Embryonic facial prominence (tissue), 1 donor: ENCODE measurements around the gene EIF4EBP2.

Experiments used
- DNase-seq: peaks from one replicate; pipeline ENCODE4 v3.0.0-alpha.2; 2016; ENCODE audit errors: extremely low spot score

Gene EIF4EBP2

GRCh38 chr10:70459774-70460490, 56.0 kb downstream of the EIF4EBP2 start:
- DNase-seq: no peak

GRCh38 chr10:70461397-70462348, 57.7 kb downstream of the EIF4EBP2 start:
- DNase-seq: no peak

- no peak for DNase-seq
Measured at GRCh38 chr10:70462349-70462984, 58.5 kb downstream of the EIF4EBP2 start.

GRCh38 chr10:70465278-70465677, 61.3 kb downstream of the EIF4EBP2 start:
- no peak for DNase-seq

GRCh38 chr10:70465832-70466231, 61.9 kb downstream of the EIF4EBP2 start:
- DNase-seq: no peak

- DNase-seq: no peak
Measured at GRCh38 chr10:70466951-70467350, 63.0 kb downstream of the EIF4EBP2 start.

GRCh38 chr10:70472799-70473454, 69.0 kb downstream of the EIF4EBP2 start:
- DNase-seq: no peak

GRCh38 chr10:70474780-70475179, 70.8 kb downstream of the EIF4EBP2 start:
- DNase-seq: no peak

GRCh38 chr10:70475661-70476060, 71.7 kb downstream of the EIF4EBP2 start:
- no peak for DNase-seq

- DNase-seq: no peak
Measured at GRCh38 chr10:70476249-70477035, 72.5 kb downstream of the EIF4EBP2 start.

GRCh38 chr10:70477661-70478162, 73.8 kb downstream of the EIF4EBP2 start:
- DNase-seq: no peak
